ENCODE results near the gene C5orf22. TPM values are rescaled to one million over a fixed set of nuclear protein-coding genes. Genes with fewer than 3 reads are reported as not detected.
A peak's percentile ranks its signal among the peaks of the same experiment; 100 is the strongest.

C5orf22 gene
- total and polyA plus RNA-seq, 7 experiments from 2014 or later, result 10.6 to 31.3 (median 23.6) TPM

DNA sequence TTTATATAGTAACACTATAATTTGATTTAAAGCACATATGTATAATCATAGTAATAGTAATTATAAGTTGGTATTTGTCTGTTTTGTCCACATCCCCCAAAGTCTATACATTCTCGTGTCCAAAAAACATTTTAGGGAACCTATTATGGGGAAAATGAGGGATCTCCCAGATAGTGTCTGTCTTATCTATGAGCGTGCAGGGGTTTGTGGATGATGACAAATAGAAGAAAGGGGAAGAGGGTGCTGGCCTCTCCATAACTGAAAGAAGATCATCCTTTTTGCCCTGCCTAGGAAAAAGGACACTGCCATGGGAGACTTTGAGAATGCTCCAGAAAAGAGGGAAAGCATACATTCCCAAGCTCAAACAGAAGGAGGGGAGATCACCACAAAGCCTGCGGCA, 45.3 kb downstream of the C5orf22 start:
- no peaks in the 10 kb centered on the region for H3K4me1 Mint-ChIP-seq
- H3K9me3 Mint-ChIP-seq, result no peaks in the 10 kb centered on the region
- ChIA-PET CTCF (no interaction called here), POLR2A (no interaction called here)
- Histone ChIP-seq H3K9me3 (ENCODE audit: control insufficient read depth in 2 of 3, low read length in 3 of 3) (no peaks in the 10 kb centered on the region), H3K36me3 (ENCODE audit: control insufficient read depth in 2 of 3, insufficient read depth in 3 of 3, low read length in 3 of 3) (no peaks in the 10 kb centered on the region), H3K4me1 (ENCODE audit: control insufficient read depth in 2 of 2, insufficient read depth in 2 of 2, low read length in 2 of 2) (no peaks in the 10 kb centered on the region), H3K27me3 (ENCODE audit: control insufficient read depth in 2 of 2, insufficient read depth in 2 of 2, low read length in 2 of 2) (no peaks in the 10 kb centered on the region), H3K4me3 (ENCODE audit: low read length) (no peak overlapping the region), H3K27ac (ENCODE audit: low read depth, low read length) (no peak overlapping the region)
- no peak for ATAC-seq
- DNase-seq, result no peak
- no peak overlapping the region for H3K4me3 Mint-ChIP-seq
- no peaks in the 10 kb centered on the region for H3K36me3 Mint-ChIP-seq
- peaks cover 12 to 24% (median 13%) of the 10 kb centered on the region in 5 donors for H3K27me3 Mint-ChIP-seq
- intact Hi-C loops (cut with micrococcal nuclease), result no loop called here
- no peak overlapping the region for H3K27ac Mint-ChIP-seq

- peaks cover 11 to 31% (median 18%) of the 10 kb centered on the region in 5 donors for H3K27me3 Mint-ChIP-seq
- CTCF ChIA-PET, result no interaction called here
Measured at GRCh38 chr5:31579558-31579957, 47.5 kb downstream of the C5orf22 start.

GRCh38 chr5:31581498-31582099, 49.5 kb downstream of the C5orf22 start:
- Mint-ChIP-seq H3K4me3 (no peak overlapping the region), H3K27ac (no peak overlapping the region), H3K9me3 (peaks cover 0 to 4% (median 0%) of the 10 kb centered on the region in 11 donors), H3K36me3 (no peaks in the 10 kb centered on the region), H3K27me3 (peaks cover 10 to 31% (median 17%) of the 10 kb centered on the region in 5 donors), H3K4me1 (no peaks in the 10 kb centered on the region)
- no peaks in the 10 kb centered on the region for H3K9me3 ChIP-seq (ENCODE audit: control insufficient read depth in 2 of 3, low read length in 3 of 3)
- intact Hi-C loops (cut with micrococcal nuclease), result loop anchor here (1.0 to 5.0 kb wide), 5 partner anchors 226 to 748 kb away; no protein-coding TSS in a partner anchor
- no peaks in the 10 kb centered on the region for H3K27me3 ChIP-seq (ENCODE audit: control insufficient read depth in 2 of 2, insufficient read depth in 2 of 2, low read length in 2 of 2)
- ATAC-seq (peak; percentile 36), DNase-seq (peak in 6 of 9 donors; percentile 1 to 49 (median 34))
- H3K27ac ChIP-seq (ENCODE audit: low read depth, low read length), result no peak overlapping the region
- ChIA-PET CTCF (interaction anchor here (0.8 to 1.3 kb wide), 3 partner anchors 13 to 511 kb away, joined by 3 to 8 read pairs (median 3); no protein-coding TSS in a partner anchor), POLR2A (no interaction called here)
- no peaks in the 10 kb centered on the region for H3K4me1 ChIP-seq (ENCODE audit: control insufficient read depth in 2 of 2, insufficient read depth in 2 of 2, low read length in 2 of 2)
- no peaks in the 10 kb centered on the region for H3K36me3 ChIP-seq (ENCODE audit: control insufficient read depth in 2 of 3, insufficient read depth in 3 of 3, low read length in 3 of 3)
- no peak overlapping the region for H3K4me3 ChIP-seq (ENCODE audit: low read length)

More at GRCh38 chr5:31579558-31579957, 47.5 kb downstream of the C5orf22 start:
- H3K27ac Mint-ChIP-seq, result no peak overlapping the region
- H3K36me3 ChIP-seq (ENCODE audit: control insufficient read depth in 2 of 3, insufficient read depth in 3 of 3, low read length in 3 of 3), result no peaks in the 10 kb centered on the region
- intact Hi-C loops (cut with micrococcal nuclease), result no loop called here
- H3K36me3 Mint-ChIP-seq, result no peaks in the 10 kb centered on the region
- H3K4me1 Mint-ChIP-seq, result no peaks in the 10 kb centered on the region
- H3K4me3 ChIP-seq (ENCODE audit: low read length), result no peak overlapping the region
- ATAC-seq (no peak), DNase-seq (no peak)
- H3K4me1 ChIP-seq (ENCODE audit: control insufficient read depth in 2 of 2, insufficient read depth in 2 of 2, low read length in 2 of 2), result no peaks in the 10 kb centered on the region
- no peak overlapping the region for H3K27ac ChIP-seq (ENCODE audit: low read depth, low read length)
- H3K4me3 Mint-ChIP-seq, result no peak overlapping the region
- H3K9me3 ChIP-seq (ENCODE audit: control insufficient read depth in 2 of 3, low read length in 3 of 3), result no peaks in the 10 kb centered on the region
- no peaks in the 10 kb centered on the region for H3K27me3 ChIP-seq (ENCODE audit: control insufficient read depth in 2 of 2, insufficient read depth in 2 of 2, low read length in 2 of 2)
- no peaks in the 10 kb centered on the region for H3K9me3 Mint-ChIP-seq
- POLR2A ChIA-PET, result no interaction called here

- CTCF ChIA-PET, result interaction anchor here (0.6 kb wide), 1 partner anchor 91 kb away, joined by 3 read pairs; no protein-coding TSS in a partner anchor
- Mint-ChIP-seq H3K36me3 (no peaks in the 10 kb centered on the region), H3K9me3 (peaks cover 0 to 4% (median 0%) of the 10 kb centered on the region in 11 donors), H3K4me3 (no peak overlapping the region), H3K4me1 (no peaks in the 10 kb centered on the region), H3K27me3 (peaks cover 5 to 22% (median 17%) of the 10 kb centered on the region in 5 donors), H3K27ac (no peak overlapping the region)
- POLR2A ChIA-PET, result no interaction called here
- Histone ChIP-seq H3K9me3 (ENCODE audit: control insufficient read depth in 2 of 3, low read length in 3 of 3) (no peaks in the 10 kb centered on the region), H3K36me3 (ENCODE audit: control insufficient read depth in 2 of 3, insufficient read depth in 3 of 3, low read length in 3 of 3) (no peaks in the 10 kb centered on the region), H3K27ac (ENCODE audit: low read depth, low read length) (no peak overlapping the region), H3K27me3 (ENCODE audit: control insufficient read depth in 2 of 2, insufficient read depth in 2 of 2, low read length in 2 of 2) (no peaks in the 10 kb centered on the region), H3K4me3 (ENCODE audit: low read length) (no peak overlapping the region), H3K4me1 (ENCODE audit: control insufficient read depth in 2 of 2, insufficient read depth in 2 of 2, low read length in 2 of 2) (no peaks in the 10 kb centered on the region)
- intact Hi-C loops (cut with micrococcal nuclease), result loop anchor here in 1 of 2 donors (5.0 kb wide), 1 partner anchor 224 kb away; no protein-coding TSS in a partner anchor
- ATAC-seq, result no peak
- no peak for DNase-seq
Measured at GRCh38 chr5:31583129-31583528, 51.0 kb downstream of the C5orf22 start.

- no peak for ATAC-seq
- POLR2A ChIA-PET, result no interaction called here
Measured at GRCh38 chr5:31585166-31585894, 53.2 kb downstream of the C5orf22 start.

GRCh38 chr5:31585895-31586270, 53.8 kb downstream of the C5orf22 start:
- Mint-ChIP-seq H3K36me3 (no peaks in the 10 kb centered on the region), H3K27ac (no peak overlapping the region), H3K4me1 (peaks cover 0 to 3% (median 0%) of the 10 kb centered on the region in 7 donors), H3K27me3 (peaks cover 5 to 28% (median 17%) of the 10 kb centered on the region in 5 donors), H3K9me3 (peaks cover 0 to 4% (median 0%) of the 10 kb centered on the region in 11 donors), H3K4me3 (no peak overlapping the region)
- ATAC-seq, result no peak
- Histone ChIP-seq H3K27me3 (ENCODE audit: control insufficient read depth in 2 of 2, insufficient read depth in 2 of 2, low read length in 2 of 2) (no peaks in the 10 kb centered on the region), H3K36me3 (ENCODE audit: control insufficient read depth in 2 of 3, insufficient read depth in 3 of 3, low read length in 3 of 3) (no peaks in the 10 kb centered on the region), H3K4me1 (ENCODE audit: control insufficient read depth in 2 of 2, insufficient read depth in 2 of 2, low read length in 2 of 2) (no peaks in the 10 kb centered on the region), H3K4me3 (ENCODE audit: low read length) (no peak overlapping the region), H3K9me3 (ENCODE audit: control insufficient read depth in 2 of 3, low read length in 3 of 3) (no peaks in the 10 kb centered on the region), H3K27ac (ENCODE audit: low read depth, low read length) (no peak overlapping the region)
- DNase-seq, result no peak
- ChIA-PET POLR2A (no interaction called here), CTCF (no interaction called here)
- intact Hi-C loops (cut with micrococcal nuclease), result no loop called here

More at GRCh38 chr5:31585166-31585894, 53.2 kb downstream of the C5orf22 start:
- no peak overlapping the region for H3K4me3 ChIP-seq (ENCODE audit: low read length)
- Mint-ChIP-seq H3K27ac (no peak overlapping the region), H3K4me1 (peaks cover 0 to 3% (median 0%) of the 10 kb centered on the region in 7 donors), H3K36me3 (no peaks in the 10 kb centered on the region), H3K27me3 (peaks cover 5 to 28% (median 17%) of the 10 kb centered on the region in 5 donors), H3K9me3 (peaks cover 0 to 4% (median 0%) of the 10 kb centered on the region in 11 donors), H3K4me3 (no peak overlapping the region)
- no peak overlapping the region for H3K27ac ChIP-seq (ENCODE audit: low read depth, low read length)
- CTCF ChIA-PET, result interaction anchor here (1.0 kb wide), 1 partner anchor 510 kb away, joined by 3 read pairs; no protein-coding TSS in a partner anchor
- H3K9me3 ChIP-seq (ENCODE audit: control insufficient read depth in 2 of 3, low read length in 3 of 3), result no peaks in the 10 kb centered on the region
- H3K4me1 ChIP-seq (ENCODE audit: control insufficient read depth in 2 of 2, insufficient read depth in 2 of 2, low read length in 2 of 2), result no peaks in the 10 kb centered on the region
- no peak for DNase-seq
- H3K27me3 ChIP-seq (ENCODE audit: control insufficient read depth in 2 of 2, insufficient read depth in 2 of 2, low read length in 2 of 2), result no peaks in the 10 kb centered on the region
- intact Hi-C loops (cut with micrococcal nuclease), result no loop called here
- no peaks in the 10 kb centered on the region for H3K36me3 ChIP-seq (ENCODE audit: control insufficient read depth in 2 of 3, insufficient read depth in 3 of 3, low read length in 3 of 3)
